Transverse colon (tissue), 4 donors: ENCODE measurements around the gene OPN1LW. TPM values are rescaled to one million over a fixed set of nuclear protein-coding genes. Genes with fewer than 3 reads are reported as not detected.

Source experiments
- DNase-seq: peaks from one replicate; pipeline ENCODE4 v3.0.0-alpha.2; 2019
- H3K27ac ChIP-seq, 4 donors: fragments of 200-600 bp; sonication (generic); 2 replicates each; pipeline ENCODE4 v1.5.1; 2016 to 2018; ENCODE audit warnings: inconsistent platforms in 4 of 4
- H3K27me3 ChIP-seq: fragments of 200-600 bp; sonication (generic); 2 replicates; pipeline ENCODE4 v1.5.1; 2017; ENCODE audit warnings: inconsistent platforms
- H3K36me3 ChIP-seq, 4 donors: fragments of 200-600 bp; sonication (generic); 2 replicates each; pipeline ENCODE4 v1.5.1; 2017 to 2019; ENCODE audit warnings: inconsistent platforms in 4 of 4
- H3K4me1 ChIP-seq, 4 donors: fragments of 200-600 bp; sonication (generic); 2 replicates each; pipeline ENCODE4 v1.5.1; 2017 to 2020; ENCODE audit warnings: inconsistent platforms in 4 of 4
- H3K4me3 ChIP-seq, 4 donors: fragments of 200-600 bp; sonication (generic); 1 replicate in 1 of 4; 2 replicates in 3 of 4; pipeline versions ENCODE4 v1.5.1 to v1.6.1; 2017 to 2019; ENCODE audit warnings: inconsistent platforms in 4 of 4
- H3K9me3 ChIP-seq, 2 donors: fragments of 200-600 bp; sonication (generic); 2 replicates each; pipeline ENCODE4 v1.5.1; 2017 to 2019; ENCODE audit warnings: inconsistent platforms in 2 of 2
- CTCF ChIP-seq, 5 experiments: fragments of 200-600 bp in 3 of 5; fragments of 450-650 bp in 2 of 5; sonication (generic) in 3 of 5; IDR thresholded peaks; 1 replicate in 2 of 5; 2 replicates in 3 of 5; pipeline ENCODE4 v1.5.1; 2016 to 2017; ENCODE audit warnings: antibody characterized with exemption in 5 of 5, inconsistent platforms in 3 of 5, mild to moderate bottlenecking in 2 of 5, moderate library complexity in 1 of 5
- EP300 ChIP-seq: sonication (generic); formaldehyde crosslinking; IDR thresholded peaks from one replicate; pipeline ENCODE4 v1.6.1; 2017; ENCODE audit warnings: antibody characterized with exemption, low read depth
- POLR2A ChIP-seq: fragments of 450-650 bp; IDR thresholded peaks from one replicate; pipeline ENCODE4 v1.6.1; 2016; ENCODE audit warnings: antibody characterized with exemption, mild to moderate bottlenecking, moderate library complexity
- POLR2AphosphoS5 ChIP-seq, 3 donors: sonication (generic); formaldehyde crosslinking; IDR thresholded peaks; one replicate each; pipeline ENCODE4 v1.6.1; 2016; ENCODE audit warnings: antibody characterized with exemption in 3 of 3
- whole genome bisulfite sequencing, 2 donors: methylation state at CpG; one replicate each; pipeline ENCODE4 v1.1.5; 2018; ENCODE audit warnings: low coverage in 1 of 2; 5-methylcytosine and 5-hydroxymethylcytosine counted together
- in situ Hi-C, 4 donors: fragments of 200-750 bp; cut with MboI; loops; one replicate each; pipeline versions ENCODE4 v1.15.0 to v1.15.1; 2017; ENCODE audit warnings: low sequenced_read_pairs in 3 of 4, low pct_ligation_motif_present in 1 of 4, low pct_unique_long_range_greater_than_20kb in 1 of 4
- intact Hi-C: fragments of 100-400 bp; cut with DNase I; formaldehyde crosslinking; loops from one replicate; pipeline ENCODE4 v1.15.1; 2023; ENCODE audit warnings: low total_unique reads
- total RNA-seq, 4 donors: library from RNA; depleted of rRNA; stranded (reverse); fragments of >200 nt; gene quantifications; one replicate each; pipeline ENCODE4 v1.1.0, GENCODE V29; 2016

OPN1LW gene
- total RNA-seq, 4 donors from 2014 or later = not detected

- Histone ChIP-seq H3K27me3 (no peaks in the 10 kb centered on the region), H3K36me3 (no peaks in the 10 kb centered on the region), H3K4me1 (no peaks in the 10 kb centered on the region), H3K9me3 (no peaks in the 10 kb centered on the region), H3K4me3 (no peak overlapping the region), H3K27ac (no peak overlapping the region)
- DNase-seq = no peak
- in situ Hi-C loops (no loop called here), intact Hi-C loops (no loop called here)
- no peak for TF ChIP-seq POLR2A
- TF ChIP-seq CTCF (IDR thresholded peaks at IDR 0.05) = no peak
- TF ChIP-seq EP300 = no peak
- TF ChIP-seq POLR2AphosphoS5 (IDR thresholded peaks at IDR 0.05) = no peak
- WGBS, 2 donors = 83% methylated on average over 25 of the region's 30 CpGs; no CpG with 5 or more reads in 1 of the 2 donors
Observed at GRCh38 chrX:154125391-154126040, 18.5 kb upstream of the OPN1LW start.

- Histone ChIP-seq H3K4me3 (no peak overlapping the region), H3K9me3 (no peaks in the 10 kb centered on the region), H3K4me1 (no peaks in the 10 kb centered on the region), H3K36me3 (no peaks in the 10 kb centered on the region), H3K27ac (no peak overlapping the region), H3K27me3 (no peaks in the 10 kb centered on the region)
- 93% methylated on average over 10 of the region's 11 CpGs; no CpG with 5 or more reads in 1 of the 2 donors for whole genome bisulfite sequencing, 2 donors
- intact Hi-C loops = no loop called here
- TF ChIP-seq CTCF (IDR thresholded peaks at IDR 0.05) (no peak), POLR2A (no peak), POLR2AphosphoS5 (IDR thresholded peaks at IDR 0.05) (no peak), EP300 (no peak)
- in situ Hi-C loops = no loop called here
- DNase-seq = no peak
Observed at GRCh38 chrX:154126101-154126500, 17.9 kb upstream of the OPN1LW start.

- TF ChIP-seq EP300 = no peak
- TF ChIP-seq POLR2A = no peak
- no peak for TF ChIP-seq CTCF (IDR thresholded peaks at IDR 0.05)
- TF ChIP-seq POLR2AphosphoS5 (IDR thresholded peaks at IDR 0.05) = no peak
- intact Hi-C loops = no loop called here
- H3K36me3 ChIP-seq = no peaks in the 10 kb centered on the region
- no peak overlapping the region for H3K4me3 ChIP-seq
- H3K27ac ChIP-seq = no peak overlapping the region
- no peaks in the 10 kb centered on the region for H3K9me3 ChIP-seq
- H3K27me3 ChIP-seq = no peaks in the 10 kb centered on the region
- in situ Hi-C loops = no loop called here
- DNase-seq = no peak
- 76% methylated on average over 4 of the region's 4 CpGs; no CpG with 5 or more reads in 1 of the 2 donors for WGBS, 2 donors
- H3K4me1 ChIP-seq = no peaks in the 10 kb centered on the region
Observed at GRCh38 chrX:154131955-154132354, 12.1 kb upstream of the OPN1LW start.

- no peaks in the 10 kb centered on the region for H3K36me3 ChIP-seq
- H3K4me3 ChIP-seq = no peak overlapping the region
- TF ChIP-seq POLR2A (no peak), CTCF (IDR thresholded peaks at IDR 0.05) (no peak), POLR2AphosphoS5 (IDR thresholded peaks at IDR 0.05) (no peak), EP300 (no peak)
- 83% methylated on average over 9 of the region's 9 CpGs; no CpG with 5 or more reads in 1 of the 2 donors for WGBS, 2 donors
- no peak overlapping the region for H3K27ac ChIP-seq
- in situ Hi-C loops (no loop called here), intact Hi-C loops (no loop called here)
- H3K9me3 ChIP-seq = no peaks in the 10 kb centered on the region
- no peaks in the 10 kb centered on the region for H3K27me3 ChIP-seq
- no peak for DNase-seq
- no peaks in the 10 kb centered on the region for H3K4me1 ChIP-seq
Observed at GRCh38 chrX:154132366-154132765, 11.7 kb upstream of the OPN1LW start.
